ENCODE data around the gene ETV2. TPM values are rescaled to one million over a fixed set of nuclear protein-coding genes. Genes with fewer than 3 reads are reported as not detected.

The ETV2 gene
- polyA plus RNA-seq, 1 of the 3 experiments (the other 2 are of a cell fraction): 1.6 TPM

GRCh38 chr19:35595928-35596327 is 45.6 kb upstream of the ETV2 start:
- Histone ChIP-seq H3K9ac (no peak overlapping the region), H3K9me2 (no peaks in the 10 kb centered on the region), H4K20me1 (ENCODE audit: insufficient read depth) (no peaks in the 10 kb centered on the region), H3K4me2 (no peak overlapping the region), H2AFZ (ENCODE audit: low read depth) (no peak overlapping the region), H3F3A (replicated peaks; ENCODE audit: insufficient read depth) (no peaks in the 10 kb centered on the region), H3K27me3 (ENCODE audit: insufficient read depth) (peaks cover 23% of the 10 kb centered on the region; the same call in 1 of the 2 replicates), H3K4me3 (ENCODE audit: low read depth in 2 of 2, low read length in 1 of 2) (no peak overlapping the region), H3K9me3 (no peaks in the 10 kb centered on the region), H3K79me2 (ENCODE audit: insufficient read depth) (no peaks in the 10 kb centered on the region), H3K27ac (ENCODE audit: low read depth in 2 of 2, low read length in 1 of 2) (no peak overlapping the region), H3K4me1 (ENCODE audit: control insufficient read depth in 1 of 2, insufficient read depth in 2 of 2, low read depth in 1 of 2, low read length in 1 of 2) (no peaks in the 10 kb centered on the region), H3K36me3 (replicated peaks in 1 of 2; ENCODE audit: control insufficient read depth in 1 of 2, insufficient read depth in 2 of 2, low read length in 1 of 2) (no peaks in the 10 kb centered on the region)
- WGBS (ENCODE audit: low lambda C conversion rate): 100% methylated on average over 1 of the region's 1 CpG
- TF ChIP-seq PBX3 (IDR thresholded peaks at IDR 0.05) (no peak), RFX5 (IDR thresholded peaks at IDR 0.05; ENCODE audit: low read length) (no peak), POLR2AphosphoS5 (IDR thresholded peaks at IDR 0.05; ENCODE audit: low read depth, low read length) (no peak), FOSL2 (IDR thresholded peaks at IDR 0.05; ENCODE audit: borderline replicate concordance, low read depth) (no peak), TCF12 (IDR thresholded peaks at IDR 0.05) (no peak), USF2 (IDR thresholded peaks at IDR 0.05; ENCODE audit: borderline replicate concordance, low read depth, low read length) (no peak), SMC3 (IDR thresholded peaks at IDR 0.05; ENCODE audit: low read depth, low read length) (no peak), TAF1 (IDR thresholded peaks at IDR 0.05; ENCODE audit: borderline replicate concordance, low read depth, low read length) (no peak), REST (IDR thresholded peaks at IDR 0.05; ENCODE audit: low read depth, low read length) (no peak), IRF3 (IDR thresholded peaks at IDR 0.05; ENCODE audit: low read depth, low read length) (no peak), RAD21 (IDR thresholded peaks at IDR 0.05; ENCODE audit: low read length) (no peak), EZH2phosphoT487 (IDR thresholded peaks at IDR 0.05; ENCODE audit: borderline replicate concordance, low read depth) (no peak), NFIC (IDR thresholded peaks at IDR 0.05; ENCODE audit: borderline replicate concordance) (no peak), RCOR1 (IDR thresholded peaks at IDR 0.05; ENCODE audit: low read length) (no peak), USF1 (IDR thresholded peaks at IDR 0.05; ENCODE audit: borderline replicate concordance, low read depth) (no peak), MAX (IDR thresholded peaks at IDR 0.05; ENCODE audit: low read depth) (no peak), ZBTB33 (IDR thresholded peaks at IDR 0.05; ENCODE audit: borderline replicate concordance, low read depth) (no peak), ELF1 (IDR thresholded peaks at IDR 0.05) (no peak), FOXM1 (IDR thresholded peaks at IDR 0.05; ENCODE audit: low read depth) (no peak)
- ChIA-PET POLR2A (no interaction called here), CTCF (interaction anchor here (1.5 kb wide), 1 partner anchor 47 kb away, joined by 3 read pairs; no protein-coding TSS in a partner anchor)
- no peak for DNase-seq

All from SK-N-SH (cell line).